ENCODE measurements around the gene CLN3.
"Not testable (repeated sequence)": the region's sequence is repeated elsewhere in the genome, so short reads cannot be mapped to it uniquely, and the experiment has no call there.

CLN3 gene

DNA sequence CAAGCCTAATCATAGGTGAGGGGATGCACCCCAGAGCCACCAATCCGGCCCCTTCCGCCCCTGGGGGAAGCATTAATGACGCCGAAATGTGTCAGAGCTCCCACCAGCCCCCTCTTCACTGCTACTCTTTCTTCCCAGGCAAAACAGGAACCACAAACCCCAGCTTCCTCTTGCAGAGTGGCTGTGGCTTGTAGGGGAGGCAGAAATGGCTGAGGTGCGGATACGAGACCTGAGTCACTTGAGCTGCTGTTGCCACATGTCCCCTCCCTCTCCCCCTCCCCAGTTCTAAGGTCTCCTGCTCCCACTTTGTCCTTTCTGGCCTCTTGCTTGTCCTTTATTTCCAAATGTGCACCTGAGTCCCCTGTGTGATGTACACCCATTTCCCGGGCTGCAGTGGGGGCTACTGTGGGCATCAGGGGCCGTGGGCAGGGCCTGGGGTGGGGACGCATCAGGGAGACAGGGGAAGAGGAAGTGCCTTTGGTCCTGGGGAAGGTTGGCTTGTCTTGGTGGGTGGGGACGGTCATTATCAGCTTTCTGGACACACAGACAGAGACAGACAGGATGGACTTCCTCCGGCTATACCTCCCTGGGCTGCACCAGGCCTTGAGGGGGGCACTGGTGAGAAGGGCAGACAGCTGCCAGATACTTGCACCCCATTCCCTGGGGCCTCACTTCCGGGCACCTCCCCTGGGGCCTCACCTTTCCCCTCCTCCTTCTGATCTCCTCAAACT is 2.4 kb upstream of the CLN3 start, which contains the start of gene APOBR:
TSS of gene APOBR (plus strand) at position 523 of the 731 bp plus-strand sequence. CDS start at position 562, 39 bp downstream.
- no peak for DNase-seq

DNA sequence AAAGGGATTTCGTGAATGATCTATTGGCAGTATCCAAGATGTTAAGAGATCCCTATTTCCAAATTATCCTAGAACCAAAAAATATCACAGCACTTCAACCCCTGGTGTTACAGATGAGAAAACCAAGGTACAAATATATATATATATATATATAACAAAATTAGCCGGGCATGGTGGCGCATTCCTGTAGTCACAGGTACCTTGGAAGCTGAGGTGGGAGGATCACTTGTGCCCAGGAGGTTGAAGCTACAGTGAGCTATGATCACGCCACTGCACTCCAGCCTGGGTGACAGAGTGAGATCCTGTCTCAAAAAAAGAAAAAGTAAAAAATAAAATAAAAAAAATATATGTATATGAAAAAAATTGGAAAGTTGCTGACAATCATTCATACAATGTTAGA is 637 bp upstream of the CLN3 start:
- DNase-seq: no peak

DNA sequence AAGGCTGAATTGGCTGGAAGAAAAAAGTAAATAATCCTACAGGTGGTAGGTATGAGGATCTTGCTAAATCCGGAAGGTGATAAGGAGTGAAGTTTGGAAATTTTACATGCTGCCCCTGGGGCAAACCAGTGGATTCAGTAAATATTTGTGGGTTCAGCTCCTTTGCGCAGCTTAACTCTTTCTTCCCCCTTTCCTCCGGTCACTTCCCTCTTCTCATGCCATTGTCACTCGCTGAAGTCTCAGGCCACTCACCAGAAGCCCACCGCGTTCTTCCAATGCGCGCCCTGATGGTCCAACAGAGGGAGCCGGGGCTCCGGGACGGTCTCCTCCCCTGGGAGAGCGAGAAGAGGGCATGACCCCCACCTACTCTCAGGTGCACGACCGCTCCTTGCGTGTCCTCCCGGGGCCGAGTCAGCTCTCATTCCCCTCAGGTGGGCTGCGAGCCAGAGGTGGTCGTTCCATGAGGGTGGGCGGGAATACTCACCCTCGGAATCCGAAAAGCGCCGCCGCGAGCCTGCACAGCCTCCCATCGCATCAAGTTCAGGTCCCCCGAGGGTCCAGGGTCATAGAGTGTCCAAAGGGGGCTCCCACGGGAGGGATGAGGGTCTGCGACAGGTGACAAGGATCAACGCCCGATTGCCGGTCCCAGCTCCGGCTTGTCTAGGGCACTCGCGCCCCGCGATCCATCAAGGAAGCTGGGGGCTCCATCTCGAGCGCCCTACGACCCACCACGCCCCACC is 474 bp downstream of the CLN3 start:
- DNase-seq: no peak

DNA sequence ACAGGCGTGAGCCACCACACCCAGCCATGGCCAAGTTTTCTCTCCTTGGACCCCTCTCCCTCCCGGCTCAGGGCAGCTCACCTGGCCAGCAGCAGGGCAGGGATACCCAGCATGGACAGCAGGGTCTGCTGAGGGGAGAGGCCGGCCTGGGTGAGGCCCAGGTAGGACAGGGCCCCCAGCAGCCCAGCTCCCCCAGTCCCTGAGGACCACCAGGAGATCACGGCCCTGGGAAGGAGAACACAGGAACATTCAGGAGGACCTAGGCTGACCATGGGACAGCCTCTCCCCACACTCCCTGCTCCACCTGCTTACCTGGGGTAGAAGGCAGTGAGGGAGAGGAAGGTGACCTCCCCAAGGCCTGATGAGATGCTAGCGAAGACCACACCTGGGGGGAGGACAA is 5.6 kb downstream of the CLN3 start:
- DNase-seq: no peak

DNA sequence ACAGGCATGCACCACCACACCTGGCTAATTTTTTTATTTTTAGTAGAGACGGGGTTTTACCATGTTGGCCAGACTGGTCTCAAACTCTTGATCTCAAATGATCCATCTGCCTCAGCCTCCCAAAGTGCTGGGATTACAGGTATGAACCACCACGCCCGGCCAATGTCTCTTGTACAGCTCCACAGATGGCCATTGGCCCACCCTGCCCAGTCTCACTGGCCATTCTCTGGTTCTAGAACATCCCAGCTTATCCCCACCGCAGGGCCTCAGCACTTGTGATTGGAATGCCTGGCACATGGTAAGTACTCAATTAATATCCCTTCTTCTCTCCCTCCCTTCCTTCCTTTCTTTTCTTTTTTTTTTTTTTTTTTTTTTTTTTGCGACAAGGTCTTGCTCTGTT is 8.5 kb downstream of the CLN3 start:
- DNase-seq: not testable (repeated sequence)

DNA sequence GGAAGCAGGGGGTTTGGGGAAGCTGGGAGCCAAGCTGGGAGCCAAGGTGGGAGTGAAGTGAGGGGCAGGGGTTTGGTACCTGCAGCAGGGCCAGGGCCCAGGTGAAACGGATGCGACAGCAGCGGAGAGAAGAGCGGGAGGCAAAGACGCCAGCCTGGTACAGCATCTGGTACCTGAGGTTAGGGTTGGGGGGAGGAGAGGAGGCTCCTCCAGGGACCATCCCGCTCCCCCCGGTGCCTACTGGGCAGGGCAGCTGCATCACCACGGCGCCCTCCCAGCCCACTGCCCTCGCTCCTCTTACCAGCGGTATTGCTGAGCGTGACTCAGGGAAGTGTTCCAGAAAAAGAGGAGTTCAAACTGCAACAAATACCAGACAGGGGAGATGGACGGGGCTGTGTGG is 9.8 kb downstream of the CLN3 start:
- no peak for DNase-seq

DNA sequence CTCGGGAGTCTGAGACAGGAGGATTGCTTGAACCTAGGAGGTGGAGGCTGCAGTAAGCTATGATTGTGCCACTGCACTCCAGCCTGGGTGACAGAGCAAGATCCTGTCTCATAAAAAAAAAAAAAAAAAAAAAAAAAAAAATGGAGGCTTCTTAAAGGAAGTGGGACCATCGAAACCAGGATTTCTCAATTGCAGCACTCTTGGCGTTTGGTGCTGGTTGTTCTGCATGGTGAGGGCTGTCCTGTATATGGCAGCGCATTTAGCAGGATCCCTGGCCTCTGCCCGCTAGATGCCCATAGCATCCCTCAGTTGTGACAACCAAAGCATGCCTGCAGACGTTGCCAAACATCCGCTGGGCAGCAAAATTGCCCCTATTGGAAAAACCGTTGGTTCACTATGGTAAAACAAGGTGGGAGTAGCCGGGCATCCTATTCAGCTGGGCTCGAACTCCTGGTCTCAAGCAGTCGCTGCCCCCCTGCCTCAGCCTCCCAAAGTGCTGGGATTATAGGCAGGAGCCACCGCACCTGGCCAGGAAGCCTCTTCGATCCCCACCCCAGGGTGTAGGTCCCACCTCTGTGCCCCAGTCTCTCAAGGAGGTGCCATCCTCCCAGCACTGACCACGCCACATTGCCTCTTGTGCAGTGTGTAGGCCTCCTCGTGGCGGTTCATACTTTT is 13.2 kb downstream of the CLN3 start:
- no peak for DNase-seq

DNA sequence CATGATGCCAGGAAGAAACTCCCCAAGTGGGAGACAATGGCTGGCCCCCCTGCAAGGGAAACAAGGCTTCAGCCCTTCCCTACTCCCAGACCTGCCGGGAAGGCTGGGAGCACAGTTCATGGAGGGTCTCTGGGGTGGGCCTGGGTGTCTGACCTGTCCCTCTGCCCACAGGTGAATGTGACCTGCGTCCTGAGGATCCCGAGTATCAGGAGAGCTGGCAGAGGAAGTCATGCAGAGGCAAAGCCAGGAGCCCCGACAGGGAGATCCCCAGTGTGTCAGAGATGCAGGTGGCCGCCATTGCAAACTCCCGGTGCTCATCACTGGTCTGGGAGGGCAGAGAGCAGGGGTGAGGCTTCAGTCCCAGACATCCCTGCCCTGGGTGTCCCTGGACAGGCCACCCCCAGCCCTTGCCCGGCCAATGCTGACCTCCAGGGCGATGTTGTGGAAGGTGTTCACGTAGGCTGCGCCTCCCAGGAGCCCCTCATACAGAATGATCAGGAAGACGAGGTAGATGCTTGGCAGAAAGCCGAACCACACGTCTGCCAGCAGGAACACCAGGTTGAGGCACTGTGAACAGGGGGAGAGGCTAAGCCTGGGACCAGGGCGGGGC is 14.5 kb downstream of the CLN3 start:
- no peak for DNase-seq

DNA sequence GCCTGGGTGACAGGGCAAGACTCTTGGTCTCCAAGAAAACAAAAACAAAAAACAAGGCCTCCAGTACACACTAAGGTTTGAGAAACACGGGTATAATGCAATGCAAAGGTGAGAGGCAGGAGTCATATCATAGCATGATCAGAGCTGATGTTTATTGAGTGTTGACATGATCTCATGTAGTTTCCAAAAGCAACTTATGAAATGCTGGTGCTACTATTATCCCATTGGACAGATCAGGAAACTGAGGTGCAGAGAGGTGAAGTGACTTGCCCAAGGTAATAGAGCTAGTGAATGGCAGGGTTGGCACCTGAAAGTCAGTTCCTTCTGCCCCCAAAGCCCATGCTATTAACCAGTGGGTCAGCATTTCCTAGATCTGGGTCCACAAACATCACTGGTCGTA is 16.7 kb downstream of the CLN3 start:
- no peak for DNase-seq

DNA sequence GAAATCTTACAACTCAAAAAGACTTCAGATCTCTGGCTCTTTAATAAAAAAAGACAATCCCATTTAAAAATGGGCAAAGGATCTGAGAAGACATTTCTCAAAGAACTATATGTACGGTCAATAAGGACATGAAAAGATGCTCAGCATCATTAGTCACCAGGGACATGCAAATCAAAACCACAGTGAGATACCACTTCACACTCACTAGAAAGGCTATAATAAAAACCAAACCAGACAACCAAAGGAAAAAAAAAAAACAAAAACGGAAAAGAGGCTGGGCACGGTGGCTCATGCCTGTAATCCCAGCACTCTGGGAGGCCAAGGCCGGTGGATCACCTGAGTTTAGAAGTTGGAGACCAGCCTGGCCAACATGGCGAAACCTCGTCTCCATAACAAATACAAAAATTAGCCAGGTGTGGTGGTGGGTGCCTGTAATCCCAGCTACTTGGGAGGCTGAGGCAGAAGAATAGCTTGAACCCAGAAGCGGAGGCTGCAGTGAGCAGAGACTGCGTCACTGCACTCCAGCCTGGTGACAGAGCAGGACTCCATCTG is 18.1 kb downstream of the CLN3 start:
- no peak for DNase-seq

DNA sequence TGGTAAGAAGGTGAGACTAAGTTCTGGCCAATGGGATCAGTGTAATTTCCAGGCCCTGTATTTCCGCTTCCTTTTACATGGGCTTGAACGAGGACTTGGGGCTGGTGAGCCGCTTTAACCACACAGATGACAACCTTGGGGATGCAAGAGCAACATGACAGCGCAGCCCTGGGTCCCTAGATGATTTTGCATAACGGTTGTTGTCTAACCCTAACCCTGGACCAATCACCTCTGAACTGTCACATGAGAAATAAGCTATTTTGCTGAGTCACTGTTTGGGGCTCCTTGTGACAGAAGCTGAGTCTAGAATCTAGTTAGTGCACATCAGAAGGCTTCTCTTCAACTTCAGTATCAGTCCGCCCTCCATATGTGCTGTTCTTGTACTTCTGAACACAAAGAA is 44.8 kb downstream of the CLN3 start:
- DNase-seq: not testable (repeated sequence)

DNA sequence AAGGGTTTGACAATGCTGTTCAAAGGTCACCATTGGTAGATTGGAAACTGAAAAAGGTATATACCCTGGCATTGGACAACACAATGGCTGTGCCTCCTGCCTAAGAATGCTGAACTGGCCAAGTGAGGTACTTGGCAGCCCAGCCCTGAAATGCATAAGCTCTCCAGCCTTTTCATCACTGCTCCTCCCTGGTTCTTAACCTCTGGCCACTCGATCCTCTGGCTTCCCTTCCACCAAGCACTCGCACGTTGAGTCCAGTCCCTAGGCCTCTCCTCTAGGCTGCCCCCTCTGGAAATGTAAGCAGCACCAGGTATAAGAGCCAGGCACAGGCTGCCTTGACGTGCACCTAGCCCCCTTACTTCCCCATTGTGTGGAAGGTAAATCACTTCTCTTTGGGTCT is 45.5 kb downstream of the CLN3 start:
- DNase-seq: not testable (repeated sequence)

DNA sequence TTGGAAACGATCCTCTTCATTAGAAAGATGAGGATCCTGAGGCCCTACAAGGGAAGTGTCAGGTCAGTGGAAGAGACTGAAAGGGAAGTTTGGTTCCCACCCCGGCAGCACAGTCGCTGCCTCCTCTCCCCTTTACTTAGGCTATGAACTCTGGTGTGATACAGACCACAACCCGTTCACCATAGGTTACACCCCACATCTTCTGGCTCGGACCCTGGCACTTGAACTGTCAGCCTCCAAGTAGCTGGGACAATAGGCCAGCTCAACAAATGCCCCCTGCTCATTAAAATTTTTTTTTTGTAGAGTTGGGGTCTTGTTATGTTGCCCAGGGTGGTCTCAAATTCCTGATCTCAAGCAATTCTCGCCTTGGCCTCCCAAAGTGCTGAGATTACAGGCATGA is 47.9 kb downstream of the CLN3 start:
- DNase-seq: not testable (repeated sequence)

DNA sequence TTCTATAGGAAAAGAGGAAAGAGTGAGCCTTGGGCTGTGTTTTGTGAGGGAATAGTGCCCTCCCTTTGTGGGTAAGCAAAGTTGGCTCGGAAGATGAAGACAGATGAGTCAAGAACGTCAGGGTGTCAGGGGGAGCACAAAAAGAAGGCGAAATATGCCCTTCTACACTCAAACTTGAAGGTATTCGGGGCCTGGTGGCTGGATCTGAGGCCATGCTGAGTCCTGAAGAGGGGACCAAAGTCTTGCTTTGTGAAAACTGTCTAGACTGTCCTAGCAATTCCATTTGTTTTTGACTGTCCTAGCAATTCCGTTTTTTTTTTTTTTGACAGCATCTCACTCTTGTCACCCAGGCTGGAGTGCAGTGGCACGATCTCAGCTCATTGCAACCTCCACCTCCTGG is 53.0 kb downstream of the CLN3 start:
- DNase-seq: not testable (repeated sequence)

DNA sequence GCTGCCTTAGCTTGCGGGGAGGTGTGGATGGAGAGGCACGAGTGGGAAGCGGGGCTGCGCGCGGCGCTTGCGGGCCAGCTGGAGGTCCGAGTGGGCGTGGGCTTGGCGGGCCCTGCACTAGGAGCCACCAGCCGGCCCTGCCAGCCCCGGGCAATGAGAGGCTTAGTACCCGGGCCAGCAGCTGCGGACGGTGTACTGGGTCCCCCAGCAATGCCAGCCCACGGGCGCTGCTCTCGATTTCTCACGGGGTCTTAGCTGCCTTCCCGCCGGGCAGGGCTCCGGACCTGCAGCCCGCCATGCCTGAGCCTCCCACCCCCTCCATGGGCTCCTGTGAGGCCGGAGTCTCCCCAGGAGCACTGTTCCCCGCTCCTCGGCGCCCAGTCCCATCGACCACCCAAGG is 56.5 kb downstream of the CLN3 start:
- DNase-seq: not testable (repeated sequence)
